ENCODE data around the gene TDO2.
"Not testable (repeated sequence)": the region's sequence is repeated elsewhere in the genome, so short reads cannot be mapped to it uniquely, and the experiment has no call there.

TDO2 gene

GRCh38 chr4:155898371-155898770 lies 5.1 kb upstream of the TDO2 start:
- not testable (repeated sequence) for H3K4me3 Mint-ChIP-seq, H3K4me1 Mint-ChIP-seq, H3K36me3 Mint-ChIP-seq, H3K27ac Mint-ChIP-seq
- Mint-ChIP-seq H3K9me3 (peaks cover 18% of the 10 kb centered on the region), H3K27me3 (peaks cover 12% of the 10 kb centered on the region)

GRCh38 chr4:155899891-155900290 lies 3.6 kb upstream of the TDO2 start:
- Mint-ChIP-seq H3K4me3 (no peak overlapping the region), H3K36me3 (no peaks in the 10 kb centered on the region), H3K4me1 (no peaks in the 10 kb centered on the region), H3K27ac (no peak overlapping the region), H3K9me3 (peaks cover 11% of the 10 kb centered on the region), H3K27me3 (peaks cover 8% of the 10 kb centered on the region)

- Mint-ChIP-seq H3K9me3 (peaks cover 9% of the 10 kb centered on the region), H3K36me3 (no peaks in the 10 kb centered on the region), H3K27me3 (peaks cover 8% of the 10 kb centered on the region), H3K27ac (no peak overlapping the region), H3K4me1 (no peaks in the 10 kb centered on the region), H3K4me3 (no peak overlapping the region)
These were observed 3.1 kb upstream of the TDO2 start for GRCh38 chr4:155900381-155900780.

GRCh38 chr4:155901013-155901412 lies 2.5 kb upstream of the TDO2 start:
- Mint-ChIP-seq H3K27me3 (peaks cover 8% of the 10 kb centered on the region), H3K9me3 (peaks cover 7% of the 10 kb centered on the region), H3K4me3 (no peak overlapping the region), H3K36me3 (no peaks in the 10 kb centered on the region), H3K27ac (no peak overlapping the region), H3K4me1 (no peaks in the 10 kb centered on the region)

GRCh38 chr4:155904331-155904730 lies 835 bp downstream of the TDO2 start:
- H3K27me3 Mint-ChIP-seq = peaks cover 15% of the 10 kb centered on the region
- H3K9me3 Mint-ChIP-seq = no peaks in the 10 kb centered on the region
- no peaks in the 10 kb centered on the region for H3K36me3 Mint-ChIP-seq
- no peaks in the 10 kb centered on the region for H3K4me1 Mint-ChIP-seq
- no peak overlapping the region for H3K27ac Mint-ChIP-seq
- no peak overlapping the region for H3K4me3 Mint-ChIP-seq

GRCh38 chr4:155906554-155907247 lies 3.2 kb downstream of the TDO2 start:
- Mint-ChIP-seq H3K9me3 (no peaks in the 10 kb centered on the region), H3K27me3 (peaks cover 11% of the 10 kb centered on the region), H3K27ac (no peak overlapping the region), H3K4me3 (no peak overlapping the region), H3K36me3 (no peaks in the 10 kb centered on the region), H3K4me1 (no peaks in the 10 kb centered on the region)

GRCh38 chr4:155907556-155907955 lies 4.1 kb downstream of the TDO2 start:
- Mint-ChIP-seq H3K9me3 (no peaks in the 10 kb centered on the region), H3K4me3 (no peak overlapping the region)

GRCh38 chr4:155908187-155909139 lies 5.0 kb downstream of the TDO2 start:
- Mint-ChIP-seq H3K27ac (no peak overlapping the region), H3K4me3 (no peak overlapping the region), H3K27me3 (peaks cover 7% of the 10 kb centered on the region), H3K36me3 (no peaks in the 10 kb centered on the region), H3K9me3 (no peaks in the 10 kb centered on the region), H3K4me1 (no peaks in the 10 kb centered on the region)

More at GRCh38 chr4:155907556-155907955, 4.1 kb downstream of the TDO2 start:
- no peaks in the 10 kb centered on the region for H3K4me1 Mint-ChIP-seq
- no peak overlapping the region for H3K27ac Mint-ChIP-seq
- H3K36me3 Mint-ChIP-seq = no peaks in the 10 kb centered on the region
- peaks cover 10% of the 10 kb centered on the region for H3K27me3 Mint-ChIP-seq

- Mint-ChIP-seq H3K4me1 (no peaks in the 10 kb centered on the region), H3K27ac (no peak overlapping the region), H3K27me3 (peaks cover 8% of the 10 kb centered on the region), H3K9me3 (no peaks in the 10 kb centered on the region), H3K36me3 (no peaks in the 10 kb centered on the region), H3K4me3 (no peak overlapping the region)
These were observed 6.2 kb downstream of the TDO2 start for GRCh38 chr4:155909615-155910226.

- Mint-ChIP-seq H3K27ac (no peak overlapping the region), H3K4me3 (no peak overlapping the region), H3K9me3 (no peaks in the 10 kb centered on the region), H3K36me3 (no peaks in the 10 kb centered on the region), H3K4me1 (no peaks in the 10 kb centered on the region), H3K27me3 (peaks cover 7% of the 10 kb centered on the region)
These were observed 8.4 kb downstream of the TDO2 start for GRCh38 chr4:155911905-155912304.

- no peaks in the 10 kb centered on the region for H3K4me1 Mint-ChIP-seq
- no peaks in the 10 kb centered on the region for H3K36me3 Mint-ChIP-seq
- H3K4me3 Mint-ChIP-seq = no peak overlapping the region
- H3K27ac Mint-ChIP-seq = no peak overlapping the region
- H3K9me3 Mint-ChIP-seq = no peaks in the 10 kb centered on the region
- H3K27me3 Mint-ChIP-seq = peaks cover 2% of the 10 kb centered on the region
These were observed 11.3 kb downstream of the TDO2 start for GRCh38 chr4:155914782-155915181.

- Mint-ChIP-seq H3K4me3 (no peak overlapping the region), H3K27ac (no peak overlapping the region), H3K36me3 (peaks cover 33% of the 10 kb centered on the region), H3K4me1 (no peaks in the 10 kb centered on the region), H3K27me3 (no peaks in the 10 kb centered on the region), H3K9me3 (peaks cover 4% of the 10 kb centered on the region)
These were observed 18.1 kb downstream of the TDO2 start for GRCh38 chr4:155921597-155921996.

- Mint-ChIP-seq H3K27ac (no peak overlapping the region), H3K36me3 (peaks cover 46% of the 10 kb centered on the region), H3K9me3 (peaks cover 4% of the 10 kb centered on the region), H3K4me1 (no peaks in the 10 kb centered on the region), H3K4me3 (no peak overlapping the region), H3K27me3 (no peaks in the 10 kb centered on the region)
These were observed 21.1 kb downstream of the TDO2 start for GRCh38 chr4:155924637-155925036.

GRCh38 chr4:155929833-155930232 lies 26.3 kb downstream of the TDO2 start:
- peaks cover 46% of the 10 kb centered on the region for H3K36me3 Mint-ChIP-seq
- no peaks in the 10 kb centered on the region for H3K4me1 Mint-ChIP-seq
- no peak overlapping the region for H3K27ac Mint-ChIP-seq
- H3K27me3 Mint-ChIP-seq = no peaks in the 10 kb centered on the region
- no peaks in the 10 kb centered on the region for H3K9me3 Mint-ChIP-seq
- H3K4me3 Mint-ChIP-seq = no peak overlapping the region

GRCh38 chr4:155930330-155930729 lies 26.8 kb downstream of the TDO2 start:
- Mint-ChIP-seq H3K9me3 (no peaks in the 10 kb centered on the region), H3K4me3 (no peak overlapping the region), H3K4me1 (no peaks in the 10 kb centered on the region), H3K27ac (no peak overlapping the region), H3K27me3 (no peaks in the 10 kb centered on the region), H3K36me3 (peaks cover 47% of the 10 kb centered on the region)

- Mint-ChIP-seq H3K36me3 (peaks cover 46% of the 10 kb centered on the region), H3K4me1 (no peaks in the 10 kb centered on the region), H3K27ac (no peak overlapping the region), H3K4me3 (no peak overlapping the region), H3K27me3 (no peaks in the 10 kb centered on the region), H3K9me3 (no peaks in the 10 kb centered on the region)
These were observed 28.1 kb downstream of the TDO2 start for GRCh38 chr4:155931634-155932033.

Data from activated naive CD4-positive, alpha-beta T cell treated with anti-CD3 and anti-CD28 coated beads, Interleukin-2, amount 50 U/mL, for 24 hours (primary cell).